NT2/D1 (cell line): ENCODE data around the gene MGAT4A.

Experiments used
- DNase-seq: peaks from one replicate; pipeline ENCODE4 v3.0.0-alpha.2; 2011; ENCODE audit warnings: low read depth, low spot score
- H3K27me3 ChIP-seq: 2 replicates; pipeline ENCODE4 v1.6.0; 2011; ENCODE audit warnings: mild to moderate bottlenecking; ENCODE audit not compliant: insufficient read length, insufficient read depth
- H3K36me3 ChIP-seq: 2 replicates; pipeline ENCODE4 v1.6.1; 2011; ENCODE audit warnings: mild to moderate bottlenecking, low read length, mixed read lengths; ENCODE audit not compliant: insufficient read depth, insufficient read length
- H3K4me1 ChIP-seq: 2 replicates; pipeline ENCODE4 v1.5.1; 2011; ENCODE audit not compliant: insufficient read depth, insufficient read length
- H3K4me3 ChIP-seq: 2 replicates; pipeline ENCODE4 v1.5.1; 2011; ENCODE audit warnings: low read depth; ENCODE audit not compliant: insufficient read length
- H3K9ac ChIP-seq: 2 replicates; pipeline ENCODE4 v1.6.0; 2011; ENCODE audit warnings: low read depth; ENCODE audit not compliant: insufficient read length
- H3K9me3 ChIP-seq: 2 replicates; pipeline ENCODE4 v1.5.1; 2011; ENCODE audit warnings: mild to moderate bottlenecking, low read length; ENCODE audit not compliant: insufficient read depth
- SUZ12 ChIP-seq: IDR thresholded peaks from 2 replicates; pipeline ENCODE4 v1.6.1; 2011; ENCODE audit not compliant: insufficient read length, insufficient read depth; ENCODE audit errors: extremely low read depth
- YY1 ChIP-seq: IDR thresholded peaks from 2 replicates; pipeline ENCODE4 v1.6.1; 2011; ENCODE audit not compliant: insufficient read length, insufficient read depth
- ZNF274 ChIP-seq: IDR thresholded peaks from 2 replicates; pipeline ENCODE4 v1.6.1; 2011; ENCODE audit warnings: mild to moderate bottlenecking, low read depth, low read length

Gene MGAT4A

DNA sequence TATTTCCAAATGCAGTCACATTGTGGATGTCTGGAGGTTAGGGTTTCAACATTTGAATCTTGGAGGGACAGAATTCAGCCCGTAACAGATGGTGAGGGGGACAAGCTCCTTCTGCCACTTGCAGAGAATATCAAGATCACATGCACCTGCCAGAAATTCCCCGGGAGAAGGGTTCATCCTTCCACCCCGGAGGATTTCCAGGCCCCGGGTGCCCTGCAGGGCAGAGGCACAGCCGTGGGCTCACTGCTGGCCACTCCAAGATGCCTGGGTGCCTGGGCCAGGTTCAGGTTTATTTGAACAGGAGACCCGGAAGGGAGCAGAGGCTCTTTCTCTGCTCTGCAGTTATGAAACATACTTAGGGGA is 38.2 kb upstream of the MGAT4A start:
- H3K4me1 ChIP-seq = peaks cover 20% of the 10 kb centered on the region
- H3K4me3 ChIP-seq = no peak overlapping the region

GRCh38 chr2:98768384-98769113 is 37.6 kb upstream of the MGAT4A start:
- H3K4me1 ChIP-seq = peaks cover 18% of the 10 kb centered on the region
- no peak for TF ChIP-seq ZNF274
- TF ChIP-seq YY1 = no peak
- no peak for TF ChIP-seq SUZ12
- no peak for DNase-seq
- no peaks in the 10 kb centered on the region for H3K9me3 ChIP-seq
- no peak overlapping the region for H3K4me3 ChIP-seq
- no peaks in the 10 kb centered on the region for H3K27me3 ChIP-seq
- H3K9ac ChIP-seq = no peak overlapping the region
- H3K36me3 ChIP-seq = no peaks in the 10 kb centered on the region

More for the DNA sequence above, 38.2 kb upstream of the MGAT4A start:
- H3K36me3 ChIP-seq = no peaks in the 10 kb centered on the region
- H3K27me3 ChIP-seq = no peaks in the 10 kb centered on the region
- H3K9me3 ChIP-seq = no peaks in the 10 kb centered on the region
- no peak overlapping the region for H3K9ac ChIP-seq
- no peak for DNase-seq
- TF ChIP-seq SUZ12 (no peak), ZNF274 (no peak), YY1 (no peak)

DNA sequence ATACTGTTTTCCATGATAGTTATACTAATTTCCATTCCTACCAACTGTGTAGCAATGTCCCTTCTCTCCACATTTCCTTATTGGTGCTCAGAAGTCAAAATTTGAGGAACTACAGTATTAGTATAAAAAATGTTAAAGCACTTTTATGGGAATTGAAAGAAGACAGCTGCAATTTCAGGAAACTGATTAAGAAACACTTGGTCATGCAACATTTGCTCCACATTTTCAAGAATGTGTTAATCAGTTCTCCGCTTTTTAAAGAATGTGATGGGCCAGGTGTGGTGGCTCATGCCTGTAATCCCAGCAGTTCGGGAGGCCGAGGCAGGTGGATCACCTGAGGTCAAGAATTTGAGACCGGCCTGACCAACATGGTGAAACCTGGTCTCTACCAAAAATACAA is 33.6 kb upstream of the MGAT4A start:
- no peaks in the 10 kb centered on the region for H3K27me3 ChIP-seq
- DNase-seq = no peak
- H3K4me1 ChIP-seq = no peaks in the 10 kb centered on the region
- no peaks in the 10 kb centered on the region for H3K36me3 ChIP-seq
- H3K9ac ChIP-seq = no peak overlapping the region
- no peak for TF ChIP-seq YY1
- TF ChIP-seq SUZ12 = no peak
- no peak for TF ChIP-seq ZNF274
- H3K4me3 ChIP-seq = no peak overlapping the region
- H3K9me3 ChIP-seq = no peaks in the 10 kb centered on the region

- Histone ChIP-seq H3K4me3 (no peak overlapping the region), H3K36me3 (no peaks in the 10 kb centered on the region), H3K27me3 (no peaks in the 10 kb centered on the region), H3K9me3 (no peaks in the 10 kb centered on the region), H3K9ac (no peak overlapping the region), H3K4me1 (no peaks in the 10 kb centered on the region)
- TF ChIP-seq ZNF274 (no peak), SUZ12 (no peak), YY1 (no peak)
- DNase-seq = no peak
These were observed 32.4 kb upstream of the MGAT4A start for GRCh38 chr2:98763209-98763951.

DNA sequence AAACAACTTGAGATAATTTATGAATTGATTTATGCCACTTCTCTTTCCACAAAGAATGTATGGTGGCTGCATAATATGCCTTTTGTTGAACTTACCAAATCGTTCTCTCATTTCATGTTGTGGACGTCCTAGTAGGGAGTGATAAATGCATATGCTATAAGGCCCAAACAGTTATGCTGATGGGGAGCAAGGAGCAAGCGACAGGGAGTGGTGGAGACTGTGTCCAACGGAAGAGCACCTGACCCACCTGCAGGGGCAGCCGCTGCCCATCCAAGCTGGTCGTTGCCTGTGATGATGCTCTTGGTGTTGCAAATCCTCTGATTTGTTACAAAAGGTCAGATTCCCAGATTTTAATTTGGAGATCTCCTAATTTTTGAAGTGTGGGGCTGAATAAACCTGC is 31.0 kb upstream of the MGAT4A start:
- no peak for DNase-seq
- Histone ChIP-seq H3K9ac (no peak overlapping the region), H3K4me1 (no peaks in the 10 kb centered on the region)

GRCh38 chr2:98761267-98761781 is 30.4 kb upstream of the MGAT4A start:
- Histone ChIP-seq H3K4me3 (no peak overlapping the region), H3K9ac (no peak overlapping the region), H3K27me3 (no peaks in the 10 kb centered on the region), H3K36me3 (no peaks in the 10 kb centered on the region), H3K9me3 (no peaks in the 10 kb centered on the region), H3K4me1 (no peaks in the 10 kb centered on the region)
- TF ChIP-seq ZNF274 = no peak
- no peak for TF ChIP-seq SUZ12
- no peak for TF ChIP-seq YY1
- no peak for DNase-seq

More for the DNA sequence above, 31.0 kb upstream of the MGAT4A start:
- Histone ChIP-seq H3K9me3 (no peaks in the 10 kb centered on the region), H3K27me3 (no peaks in the 10 kb centered on the region), H3K4me3 (no peak overlapping the region), H3K36me3 (no peaks in the 10 kb centered on the region)
- TF ChIP-seq SUZ12 (no peak), YY1 (no peak), ZNF274 (no peak)
